Measurements from ENCODE around the gene RNASEH1. TPM values are rescaled to one million over a fixed set of nuclear protein-coding genes. Genes with fewer than 3 reads are reported as not detected.

RNASEH1 gene
- total RNA-seq, 1 donor from 2014 or later: 26.8 TPM

- Histone ChIP-seq H3K27me3 (no peaks in the 10 kb centered on the region), H3K4me1 (no peaks in the 10 kb centered on the region), H3K27ac (no peak overlapping the region), H3K9me3 (ENCODE audit: low read depth) (no peaks in the 10 kb centered on the region), H3K9ac (no peak overlapping the region), H2AFZ (replicated peaks) (no peak overlapping the region), H4K20me1 (ENCODE audit: low read depth) (peaks cover 3% of the 10 kb centered on the region), H3K79me2 (ENCODE audit: low read depth) (no peaks in the 10 kb centered on the region), H3K36me3 (peaks cover 7% of the 10 kb centered on the region), H3K4me3 (no peak overlapping the region), H3K4me2 (no peak overlapping the region), H3F3A (ENCODE audit: low read depth) (peaks cover 19% of the 10 kb centered on the region)
- no peak overlapping the region for H3K4me3 Mint-ChIP-seq
- peaks cover 2% of the 10 kb centered on the region for H3K9me3 Mint-ChIP-seq
- peaks cover 17% of the 10 kb centered on the region for H3K36me3 Mint-ChIP-seq
- no peak overlapping the region for H3K27ac Mint-ChIP-seq
- H3K4me1 Mint-ChIP-seq: peaks cover 3% of the 10 kb centered on the region
- no peaks in the 10 kb centered on the region for H3K27me3 Mint-ChIP-seq (ENCODE audit: insufficient read depth, low read depth)
- no peak for DNase-seq (ENCODE audit: low spot score)
- TF ChIP-seq EZH2phosphoT487 (IDR thresholded peaks at IDR 0.05): no peak
- no peak for TF ChIP-seq EZH2 (IDR thresholded peaks at IDR 0.05)
- TF ChIP-seq, protein P1, sequence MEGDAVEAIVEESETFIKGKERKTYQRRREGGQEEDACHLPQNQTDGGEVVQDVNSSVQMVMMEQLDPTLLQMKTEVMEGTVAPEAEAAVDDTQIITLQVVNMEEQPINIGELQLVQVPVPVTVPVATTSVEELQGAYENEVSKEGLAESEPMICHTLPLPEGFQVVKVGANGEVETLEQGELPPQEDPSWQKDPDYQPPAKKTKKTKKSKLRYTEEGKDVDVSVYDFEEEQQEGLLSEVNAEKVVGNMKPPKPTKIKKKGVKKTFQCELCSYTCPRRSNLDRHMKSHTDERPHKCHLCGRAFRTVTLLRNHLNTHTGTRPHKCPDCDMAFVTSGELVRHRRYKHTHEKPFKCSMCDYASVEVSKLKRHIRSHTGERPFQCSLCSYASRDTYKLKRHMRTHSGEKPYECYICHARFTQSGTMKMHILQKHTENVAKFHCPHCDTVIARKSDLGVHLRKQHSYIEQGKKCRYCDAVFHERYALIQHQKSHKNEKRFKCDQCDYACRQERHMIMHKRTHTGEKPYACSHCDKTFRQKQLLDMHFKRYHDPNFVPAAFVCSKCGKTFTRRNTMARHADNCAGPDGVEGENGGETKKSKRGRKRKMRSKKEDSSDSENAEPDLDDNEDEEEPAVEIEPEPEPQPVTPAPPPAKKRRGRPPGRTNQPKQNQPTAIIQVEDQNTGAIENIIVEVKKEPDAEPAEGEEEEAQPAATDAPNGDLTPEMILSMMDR (IDR thresholded peaks at IDR 0.05): no peak
These were observed 29.3 kb upstream of the RNASEH1 start for GRCh38 chr2:3587432-3587831.

- Histone ChIP-seq H3K4me1 (no peaks in the 10 kb centered on the region), H3F3A (ENCODE audit: low read depth) (peaks cover 22% of the 10 kb centered on the region), H3K9ac (no peak overlapping the region), H3K27me3 (no peaks in the 10 kb centered on the region), H3K9me3 (ENCODE audit: low read depth) (no peaks in the 10 kb centered on the region), H3K4me2 (no peak overlapping the region), H3K27ac (no peak overlapping the region), H3K4me3 (no peak overlapping the region), H3K79me2 (ENCODE audit: low read depth) (no peaks in the 10 kb centered on the region), H2AFZ (replicated peaks) (no peak overlapping the region), H3K36me3 (peaks cover 7% of the 10 kb centered on the region), H4K20me1 (ENCODE audit: low read depth) (peaks cover 6% of the 10 kb centered on the region)
- Mint-ChIP-seq H3K4me1 (peaks cover 3% of the 10 kb centered on the region), H3K9me3 (peaks cover 2% of the 10 kb centered on the region), H3K36me3 (peaks cover 17% of the 10 kb centered on the region), H3K27me3 (ENCODE audit: insufficient read depth, low read depth) (no peaks in the 10 kb centered on the region), H3K27ac (no peak overlapping the region), H3K4me3 (no peak overlapping the region)
- no peak for TF ChIP-seq EZH2 (IDR thresholded peaks at IDR 0.05)
- TF ChIP-seq EZH2phosphoT487 (IDR thresholded peaks at IDR 0.05): no peak
- DNase-seq (ENCODE audit: low spot score): no peak
These were observed 28.9 kb upstream of the RNASEH1 start for GRCh38 chr2:3587021-3587420.

DNA sequence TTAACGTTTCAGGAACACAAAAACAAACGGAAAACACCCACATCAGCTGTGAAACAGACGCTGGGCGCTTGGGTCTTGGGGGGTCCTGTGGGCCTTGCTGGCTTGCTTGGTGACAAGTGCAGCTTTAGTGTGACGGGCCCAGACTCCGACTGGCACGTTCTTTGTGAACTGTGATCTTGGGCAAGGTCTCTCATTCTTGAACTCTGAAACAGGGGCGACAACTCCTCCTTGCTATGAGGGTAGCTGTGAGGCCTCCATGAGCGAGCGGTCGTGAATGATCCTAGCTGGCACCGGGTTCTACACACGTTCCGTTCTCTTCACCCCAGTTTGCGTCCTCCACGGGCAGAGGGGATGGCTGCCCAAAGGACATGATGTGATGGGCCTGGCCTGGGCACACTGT is 28.1 kb upstream of the RNASEH1 start:
- TF ChIP-seq EZH2phosphoT487 (IDR thresholded peaks at IDR 0.05) (no peak), EZH2 (IDR thresholded peaks at IDR 0.05) (no peak)
- TF ChIP-seq, protein P1 (IDR thresholded peaks at IDR 0.05): no peak
- Histone ChIP-seq H3K9ac (no peak overlapping the region), H3F3A (ENCODE audit: low read depth) (peaks cover 30% of the 10 kb centered on the region), H3K27ac (no peak overlapping the region), H3K27me3 (no peaks in the 10 kb centered on the region), H3K4me3 (no peak overlapping the region), H3K4me1 (no peaks in the 10 kb centered on the region), H2AFZ (replicated peaks) (no peak overlapping the region), H3K79me2 (ENCODE audit: low read depth) (peaks cover 2% of the 10 kb centered on the region), H3K4me2 (no peak overlapping the region), H3K36me3 (peaks cover 7% of the 10 kb centered on the region), H4K20me1 (ENCODE audit: low read depth) (peaks cover 14% of the 10 kb centered on the region), H3K9me3 (ENCODE audit: low read depth) (no peaks in the 10 kb centered on the region)
- no peak for DNase-seq (ENCODE audit: low spot score)
- peaks cover 22% of the 10 kb centered on the region for H3K36me3 Mint-ChIP-seq
- peaks cover 2% of the 10 kb centered on the region for H3K9me3 Mint-ChIP-seq
- no peaks in the 10 kb centered on the region for H3K27me3 Mint-ChIP-seq (ENCODE audit: insufficient read depth, low read depth)
- H3K4me1 Mint-ChIP-seq: peaks cover 3% of the 10 kb centered on the region
- no peak overlapping the region for H3K27ac Mint-ChIP-seq
- no peak overlapping the region for H3K4me3 Mint-ChIP-seq

GRCh38 chr2:3585261-3586109 is 27.4 kb upstream of the RNASEH1 start:
- Histone ChIP-seq H3K36me3 (peaks cover 7% of the 10 kb centered on the region), H3K27ac (no peak overlapping the region), H4K20me1 (ENCODE audit: low read depth) (peaks cover 21% of the 10 kb centered on the region), H3K4me2 (no peak overlapping the region), H3K4me3 (no peak overlapping the region), H3K9ac (no peak overlapping the region), H2AFZ (replicated peaks) (no peak overlapping the region), H3F3A (ENCODE audit: low read depth) (peaks cover 37% of the 10 kb centered on the region), H3K27me3 (no peaks in the 10 kb centered on the region), H3K79me2 (ENCODE audit: low read depth) (peaks cover 9% of the 10 kb centered on the region), H3K4me1 (no peaks in the 10 kb centered on the region), H3K9me3 (ENCODE audit: low read depth) (no peaks in the 10 kb centered on the region)
- DNase-seq (ENCODE audit: low spot score): no peak
- peaks cover 3% of the 10 kb centered on the region for H3K4me1 Mint-ChIP-seq
- no peaks in the 10 kb centered on the region for H3K27me3 Mint-ChIP-seq (ENCODE audit: insufficient read depth, low read depth)
- peaks cover 27% of the 10 kb centered on the region for H3K36me3 Mint-ChIP-seq
- peak overlapping the region; percentile 18 for H3K4me3 Mint-ChIP-seq
- H3K9me3 Mint-ChIP-seq: peaks cover 2% of the 10 kb centered on the region
- H3K27ac Mint-ChIP-seq: no peak overlapping the region
- TF ChIP-seq, protein P1 (IDR thresholded peaks at IDR 0.05): no peak
